Activated CD8-positive, alpha-beta T cell treated with anti-CD3 and anti-CD28 coated beads, Interleukin-2, amount 10 ng/mL, durations not matched to agents 7 days and 5 days (primary cell): ENCODE measurements around the gene IMPA2. TPM values are rescaled to one million over a fixed set of nuclear protein-coding genes. Genes with fewer than 3 reads are reported as not detected.

Experiments
- ATAC-seq: fragments of 150-1000 bp; cut with Tn5 transposase; one replicate; pipeline ENCODE4 v1.10.0; 2021; ENCODE audit warnings: moderate library complexity
- CTCF ChIA-PET: fragments of 350-600 bp; sonication (Branson Sonifier 250); formaldehyde crosslinking; loops from one replicate; lab custom pipeline; 2021; ENCODE audit warnings: antibody characterized with exemption; lab: Charles Lee
- POLR2A ChIA-PET: fragments of 350-600 bp; sonication (Branson Sonifier 250); formaldehyde crosslinking; loops from one replicate; lab custom pipeline; 2021; ENCODE audit warnings: antibody characterized with exemption; lab: Charles Lee
- DNase-seq: peaks from one replicate; pipeline ENCODE4 v3.0.0-alpha.2; 2020
- H3K27ac Mint-ChIP-seq: one replicate; pipeline ENCODE4 v1.8.0; 2021; ENCODE audit warnings: mild to moderate bottlenecking, mixed read lengths
- H3K27me3 Mint-ChIP-seq: one replicate; pipeline ENCODE4 v1.8.0; 2021; ENCODE audit warnings: low read depth, mixed read lengths
- H3K36me3 Mint-ChIP-seq: one replicate; pipeline ENCODE4 v1.8.0; 2021; ENCODE audit warnings: low read depth, mixed read lengths
- H3K4me1 Mint-ChIP-seq: one replicate; pipeline ENCODE4 v1.8.0; 2021; ENCODE audit warnings: low read depth, mixed read lengths
- H3K4me3 Mint-ChIP-seq: one replicate; pipeline ENCODE4 v1.8.0; 2021; ENCODE audit warnings: mild to moderate bottlenecking, mixed read lengths
- H3K9me3 Mint-ChIP-seq: one replicate; pipeline ENCODE4 v1.8.0; 2022; ENCODE audit warnings: mixed read lengths; ENCODE audit not compliant: insufficient read depth
- total RNA-seq, 2 experiments: library from RNA; stranded (reverse); gene quantifications; one replicate each; pipeline ENCODE4 v1.2.3, GENCODE V29; 2021

The IMPA2 gene
- total RNA-seq, 2 experiments from 2014 or later = 21.1 to 22.3 TPM

GRCh38 chr18:12000072-12000659, 18.9 kb downstream of the IMPA2 start:
- H3K4me3 Mint-ChIP-seq = no peak overlapping the region
- no peak overlapping the region for H3K27ac Mint-ChIP-seq
- DNase-seq (no peak), ATAC-seq (no peak)
- no peaks in the 10 kb centered on the region for H3K27me3 Mint-ChIP-seq
- no peaks in the 10 kb centered on the region for H3K9me3 Mint-ChIP-seq
- ChIA-PET CTCF (interaction anchor here (1.4 to 13.2 kb wide), 2 partner anchors 38 to 62 kb away, joined by 3 to 282 read pairs; no protein-coding TSS in a partner anchor), POLR2A (no interaction called here)
- H3K36me3 Mint-ChIP-seq = peaks cover 7% of the 10 kb centered on the region
- H3K4me1 Mint-ChIP-seq = peaks cover 13% of the 10 kb centered on the region

GRCh38 chr18:12001421-12001820, 20.1 kb downstream of the IMPA2 start:
- peaks cover 7% of the 10 kb centered on the region for H3K36me3 Mint-ChIP-seq
- H3K4me1 Mint-ChIP-seq = peaks cover 3% of the 10 kb centered on the region
- POLR2A ChIA-PET = no interaction called here
- H3K27ac Mint-ChIP-seq = no peak overlapping the region
- CTCF ChIA-PET = no interaction called here
- DNase-seq (no peak), ATAC-seq (no peak)
- H3K27me3 Mint-ChIP-seq = no peaks in the 10 kb centered on the region
- no peaks in the 10 kb centered on the region for H3K9me3 Mint-ChIP-seq
- no peak overlapping the region for H3K4me3 Mint-ChIP-seq

- Mint-ChIP-seq H3K9me3 (no peaks in the 10 kb centered on the region), H3K27me3 (no peaks in the 10 kb centered on the region), H3K4me3 (no peak overlapping the region), H3K27ac (no peak overlapping the region), H3K4me1 (no peaks in the 10 kb centered on the region), H3K36me3 (peaks cover 7% of the 10 kb centered on the region)
- CTCF ChIA-PET = interaction anchor here (0.8 to 4.0 kb wide), 3 partner anchors 9 to 271 kb away, joined by 3 to 20 read pairs (median 14); no protein-coding TSS in a partner anchor
- ATAC-seq (no peak), DNase-seq (no peak)
- POLR2A ChIA-PET = no interaction called here
Observed at GRCh38 chr18:12003894-12004293, 22.6 kb downstream of the IMPA2 start.

GRCh38 chr18:12005538-12006487, 24.5 kb downstream of the IMPA2 start:
- no peaks in the 10 kb centered on the region for H3K27me3 Mint-ChIP-seq
- CTCF ChIA-PET = interaction anchor here (0.7 to 4.0 kb wide), 3 partner anchors 11 to 269 kb away, joined by 3 to 20 read pairs (median 14); no protein-coding TSS in a partner anchor
- H3K9me3 Mint-ChIP-seq = no peaks in the 10 kb centered on the region
- POLR2A ChIA-PET = interaction anchor here (0.7 kb wide), 1 partner anchor 17 kb away, joined by 5 read pairs; no protein-coding TSS in a partner anchor
- no peak overlapping the region for H3K4me3 Mint-ChIP-seq
- no peak overlapping the region for H3K27ac Mint-ChIP-seq
- peaks cover 7% of the 10 kb centered on the region for H3K36me3 Mint-ChIP-seq
- H3K4me1 Mint-ChIP-seq = no peaks in the 10 kb centered on the region
- ATAC-seq = no peak
- DNase-seq = no peak

GRCh38 chr18:12006488-12006840, 25.2 kb downstream of the IMPA2 start:
- Mint-ChIP-seq H3K36me3 (peaks cover 4% of the 10 kb centered on the region), H3K4me3 (no peak overlapping the region), H3K27ac (no peak overlapping the region), H3K4me1 (no peaks in the 10 kb centered on the region), H3K9me3 (no peaks in the 10 kb centered on the region), H3K27me3 (no peaks in the 10 kb centered on the region)
- ChIA-PET CTCF (interaction anchor here (3.6 to 4.0 kb wide), 2 partner anchors 11 to 69 kb away, joined by 14 to 20 read pairs; no protein-coding TSS in a partner anchor), POLR2A (no interaction called here)
- ATAC-seq = no peak
- DNase-seq = no peak

- ATAC-seq (no peak), DNase-seq (no peak)
- H3K9me3 Mint-ChIP-seq = no peaks in the 10 kb centered on the region
- H3K4me3 Mint-ChIP-seq = no peak overlapping the region
- H3K27me3 Mint-ChIP-seq = no peaks in the 10 kb centered on the region
- H3K27ac Mint-ChIP-seq = no peak overlapping the region
- H3K36me3 Mint-ChIP-seq = peaks cover 3% of the 10 kb centered on the region
- ChIA-PET POLR2A (no interaction called here), CTCF (no interaction called here)
- H3K4me1 Mint-ChIP-seq = no peaks in the 10 kb centered on the region
Observed at GRCh38 chr18:12007063-12007462, 25.8 kb downstream of the IMPA2 start.

- H3K27ac Mint-ChIP-seq = no peak overlapping the region
- H3K36me3 Mint-ChIP-seq = peaks cover 3% of the 10 kb centered on the region
- H3K4me3 Mint-ChIP-seq = no peak overlapping the region
- DNase-seq (no peak), ATAC-seq (no peak)
- POLR2A ChIA-PET = no interaction called here
- no peaks in the 10 kb centered on the region for H3K9me3 Mint-ChIP-seq
- H3K4me1 Mint-ChIP-seq = no peaks in the 10 kb centered on the region
- no peaks in the 10 kb centered on the region for H3K27me3 Mint-ChIP-seq
- CTCF ChIA-PET = interaction anchor here (1.2 kb wide), 1 partner anchor 71 kb away, joined by 5 read pairs; no protein-coding TSS in a partner anchor
Observed at GRCh38 chr18:12008181-12008767, 27.0 kb downstream of the IMPA2 start.

- Mint-ChIP-seq H3K4me3 (no peak overlapping the region), H3K4me1 (no peaks in the 10 kb centered on the region), H3K9me3 (no peaks in the 10 kb centered on the region), H3K36me3 (no peaks in the 10 kb centered on the region), H3K27me3 (no peaks in the 10 kb centered on the region), H3K27ac (no peak overlapping the region)
- CTCF ChIA-PET = interaction anchor here (0.8 to 1.2 kb wide), 2 partner anchors 30 to 72 kb away, joined by 3 to 5 read pairs; no protein-coding TSS in a partner anchor
- POLR2A ChIA-PET = no interaction called here
- DNase-seq (no peak), ATAC-seq (no peak)
Observed at GRCh38 chr18:12008842-12009580, 27.7 kb downstream of the IMPA2 start.

GRCh38 chr18:12009581-12010140, 28.4 kb downstream of the IMPA2 start:
- no peaks in the 10 kb centered on the region for H3K36me3 Mint-ChIP-seq

GRCh38 chr18:12010187-12010802, 29.0 kb downstream of the IMPA2 start:
- Mint-ChIP-seq H3K4me3 (no peak overlapping the region), H3K9me3 (no peaks in the 10 kb centered on the region), H3K4me1 (no peaks in the 10 kb centered on the region), H3K27ac (no peak overlapping the region), H3K36me3 (no peaks in the 10 kb centered on the region), H3K27me3 (no peaks in the 10 kb centered on the region)
- ChIA-PET POLR2A (no interaction called here), CTCF (interaction anchor here (1.9 kb wide), 1 partner anchor 14 kb away, joined by 5 read pairs; no protein-coding TSS in a partner anchor)
- ATAC-seq (no peak), DNase-seq (no peak)

More at GRCh38 chr18:12009581-12010140, 28.4 kb downstream of the IMPA2 start:
- DNase-seq (no peak), ATAC-seq (no peak)
- Mint-ChIP-seq H3K27ac (no peak overlapping the region), H3K27me3 (no peaks in the 10 kb centered on the region), H3K4me1 (no peaks in the 10 kb centered on the region), H3K9me3 (no peaks in the 10 kb centered on the region), H3K4me3 (no peak overlapping the region)
- ChIA-PET POLR2A (no interaction called here), CTCF (interaction anchor here (0.8 to 1.2 kb wide), 2 partner anchors 29 to 72 kb away, joined by 3 to 5 read pairs; no protein-coding TSS in a partner anchor)
